Measurements from ENCODE around the gene EFCAB8.
"Not testable (repeated sequence)": the region's sequence is repeated elsewhere in the genome, so short reads cannot be mapped to it uniquely, and the experiment has no call there.

The EFCAB8 gene

GRCh38 chr20:32957459-32957858 lies 98.7 kb downstream of the EFCAB8 start:
- DNase-seq (ENCODE audit: low spot score) = no peak

- DNase-seq (ENCODE audit: low spot score) = no peak
These were observed 99.9 kb downstream of the EFCAB8 start for GRCh38 chr20:32958574-32958973.

- DNase-seq (ENCODE audit: low spot score) = no peak
These were observed 100.9 kb downstream of the EFCAB8 start for GRCh38 chr20:32959351-32960221.

DNA sequence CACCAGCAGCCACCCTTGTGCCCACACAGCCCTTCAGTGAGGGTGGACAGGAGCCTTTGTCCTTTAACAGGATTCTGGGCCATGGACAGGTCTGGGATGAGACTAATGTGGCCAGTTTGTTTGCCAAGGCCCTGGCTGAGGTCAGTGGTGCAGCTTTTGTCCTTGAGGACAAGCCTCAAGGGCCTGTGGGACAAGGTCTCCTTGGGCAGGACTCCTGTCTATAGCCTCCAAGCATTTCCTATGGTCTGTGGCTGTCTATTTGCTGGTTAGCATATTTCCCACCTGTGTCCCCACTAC lies 101.4 kb downstream of the EFCAB8 start:
- no peak for DNase-seq (ENCODE audit: low spot score)

DNA sequence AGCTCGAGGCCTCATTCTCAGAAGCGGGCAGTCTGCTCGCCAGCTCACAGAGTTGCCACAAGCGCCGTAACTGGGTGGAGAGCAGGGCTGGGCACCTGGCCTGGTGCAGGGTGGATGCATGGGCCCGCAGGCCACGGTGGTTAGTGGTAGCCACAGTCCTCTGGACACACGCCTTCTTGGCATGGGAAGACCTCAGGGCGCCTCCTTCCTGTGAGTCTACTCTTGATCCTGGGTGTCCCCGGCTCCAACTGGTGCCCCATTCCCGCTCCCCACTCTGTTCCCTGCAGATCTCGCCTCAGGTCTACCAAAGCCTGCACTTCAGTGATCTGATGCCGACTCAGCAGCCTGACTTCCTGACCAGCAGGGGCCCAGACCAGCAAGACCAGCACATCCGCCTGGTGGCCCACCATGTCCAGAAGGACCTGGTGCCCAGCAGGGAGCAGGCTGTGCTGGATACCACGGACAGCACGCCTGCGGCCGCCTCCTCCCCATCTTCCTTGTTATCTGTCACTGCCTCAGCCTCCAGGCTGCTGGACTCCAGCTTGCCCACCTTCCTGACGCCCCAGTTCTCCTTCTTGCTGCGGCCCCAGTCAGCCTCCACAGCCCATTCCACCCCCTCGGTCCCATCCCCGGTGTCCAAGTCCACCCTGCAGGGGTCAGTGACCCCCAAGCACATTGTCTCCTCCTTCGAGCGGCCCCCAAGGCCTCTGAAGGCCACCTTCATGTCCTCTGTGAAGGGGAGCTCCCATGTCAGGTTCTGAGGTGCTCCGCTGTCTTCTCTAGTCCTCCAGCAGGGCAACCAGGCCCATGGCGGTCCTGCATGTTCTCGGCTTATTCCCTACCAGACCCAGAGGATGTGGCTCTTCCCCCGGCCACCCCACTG lies 102.4 kb downstream of the EFCAB8 start:
- DNase-seq (ENCODE audit: low spot score) = no peak

GRCh38 chr20:32962053-32962452 lies 103.3 kb downstream of the EFCAB8 start:
- DNase-seq (ENCODE audit: low spot score) = no peak

DNA sequence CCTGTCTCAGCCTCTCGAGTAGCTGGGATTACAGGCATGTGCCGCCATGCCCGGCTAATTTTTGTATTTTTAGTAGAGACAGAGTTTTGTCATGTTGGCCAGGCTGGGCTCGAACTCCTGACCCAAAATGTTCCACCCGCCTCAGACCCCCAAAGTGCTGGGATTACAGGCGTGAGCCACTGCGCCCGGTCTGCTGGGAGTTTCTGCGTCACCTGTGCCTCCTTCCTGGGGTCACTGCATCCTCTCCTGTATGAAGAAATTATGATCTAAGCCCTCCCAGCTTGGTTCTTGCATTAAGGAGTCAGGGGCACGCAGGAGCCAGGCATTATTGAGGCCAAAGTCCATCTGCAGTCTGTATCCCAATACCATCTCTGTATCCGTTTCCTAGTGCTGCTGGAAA lies 103.9 kb downstream of the EFCAB8 start:
- DNase-seq (ENCODE audit: low spot score) = not testable (repeated sequence)

GRCh38 chr20:32963176-32963575 lies 104.5 kb downstream of the EFCAB8 start:
- DNase-seq (ENCODE audit: low spot score) = no peak

GRCh38 chr20:32964575-32964974 lies 105.9 kb downstream of the EFCAB8 start:
- DNase-seq (ENCODE audit: low spot score) = no peak

- DNase-seq (ENCODE audit: low spot score) = no peak
These were observed 106.4 kb downstream of the EFCAB8 start for GRCh38 chr20:32965115-32965514.

DNA sequence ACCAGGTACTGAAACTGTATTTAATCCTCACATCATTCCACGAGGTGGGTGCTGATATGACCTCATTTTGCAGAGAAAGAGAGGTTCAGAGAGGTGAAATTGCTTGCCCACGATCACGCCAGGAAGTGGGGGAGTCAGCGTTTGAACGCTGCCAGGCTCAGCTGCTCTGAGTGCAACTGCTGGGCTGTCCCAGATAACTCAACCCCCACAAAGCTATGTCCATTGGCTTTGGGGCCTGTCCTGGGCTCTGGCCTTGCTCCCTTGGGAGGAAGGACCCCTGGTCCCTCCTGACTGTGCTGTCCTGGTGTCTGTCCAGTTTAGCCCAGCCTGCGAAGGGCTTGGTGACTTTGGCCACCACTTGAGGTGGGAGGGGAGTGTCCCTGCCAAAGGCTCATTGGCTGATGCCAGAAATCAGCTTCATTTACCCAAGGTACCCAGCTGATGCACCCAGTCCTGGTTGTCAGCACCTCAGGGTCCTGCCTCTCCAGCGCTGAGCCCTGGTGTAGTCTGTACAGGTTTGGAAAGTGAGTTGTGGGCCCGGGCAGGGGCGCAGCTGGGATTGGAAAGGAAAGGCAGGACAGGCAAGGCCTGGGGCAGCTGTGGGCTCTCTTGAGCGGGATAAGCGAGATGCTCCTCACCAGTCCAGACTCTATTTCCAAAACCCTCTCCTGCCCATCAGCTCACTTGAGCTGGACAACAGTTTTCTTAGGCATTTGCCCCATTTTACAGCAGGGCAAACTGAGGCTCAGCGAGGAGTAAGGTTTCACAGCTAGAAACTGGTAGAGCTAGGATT lies 107.1 kb downstream of the EFCAB8 start:
- no peak for DNase-seq (ENCODE audit: low spot score)

DNA sequence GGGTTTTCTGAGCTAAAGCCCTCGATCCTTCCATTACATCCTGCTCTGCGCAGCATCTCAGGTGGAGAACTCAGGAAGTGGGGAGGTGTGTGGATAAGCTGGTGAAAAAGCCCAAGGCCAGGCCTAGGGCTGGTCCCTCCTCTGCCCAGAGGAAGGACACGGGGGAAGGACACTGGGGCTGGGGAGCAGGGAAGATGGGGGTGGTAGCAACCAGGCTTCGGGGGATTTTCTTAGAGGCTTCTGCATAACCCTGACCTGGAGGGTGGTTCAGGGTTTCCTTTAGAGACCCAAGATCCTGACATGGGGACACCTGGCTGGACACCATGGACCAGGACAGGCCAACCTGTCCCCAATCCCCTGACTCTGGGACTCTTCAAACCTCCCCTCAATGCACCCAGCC lies 107.7 kb downstream of the EFCAB8 start:
- DNase-seq (ENCODE audit: low spot score) = no peak

DNA sequence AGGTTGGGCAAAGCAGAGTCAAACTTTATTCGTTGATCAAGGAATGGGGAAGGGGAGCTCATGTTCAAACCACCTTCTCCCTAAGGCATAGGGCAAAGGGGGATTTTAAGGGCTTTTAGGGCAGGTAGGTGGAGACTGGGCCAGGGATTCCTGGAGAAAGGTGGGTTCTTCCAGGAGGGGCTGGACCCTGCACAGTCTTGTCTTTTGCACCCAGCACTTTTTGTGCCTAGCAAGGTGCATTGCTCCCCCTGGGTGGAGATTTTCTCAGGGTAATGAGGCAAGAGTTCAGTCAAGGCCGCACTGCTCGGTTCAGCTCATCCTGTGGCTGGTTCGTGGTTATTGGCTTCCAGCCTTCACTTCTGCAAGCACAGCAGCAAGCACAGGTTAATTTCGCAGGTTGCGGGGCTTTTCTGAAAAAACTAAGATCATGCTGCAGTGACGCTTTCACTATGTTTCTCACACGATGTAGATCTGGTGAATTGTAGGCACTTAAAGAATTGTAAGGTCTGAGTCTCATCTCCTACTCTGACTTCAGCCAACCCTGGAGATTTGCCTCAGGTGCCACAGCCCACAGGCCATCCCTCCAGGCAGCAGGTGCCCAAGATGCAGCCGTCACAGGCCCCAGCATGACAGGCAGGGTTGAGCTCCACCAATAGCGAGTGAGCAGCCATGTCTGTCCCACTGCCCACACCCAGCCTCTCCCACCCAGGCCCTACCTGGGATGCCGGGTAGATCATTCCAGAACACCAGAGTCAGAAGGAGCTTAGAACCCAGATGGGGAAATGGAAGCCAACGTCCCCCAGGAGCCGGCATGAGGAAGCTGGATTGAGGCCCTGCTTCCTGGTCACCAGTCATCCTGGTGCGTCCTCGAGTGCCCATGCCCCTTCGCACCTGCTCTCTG lies 108.4 kb downstream of the EFCAB8 start:
- DNase-seq (ENCODE audit: low spot score) = no peak

GRCh38 chr20:32967961-32968457 lies 109.3 kb downstream of the EFCAB8 start:
- DNase-seq (ENCODE audit: low spot score) = no peak

GRCh38 chr20:32968478-32969241 lies 109.9 kb downstream of the EFCAB8 start:
- no peak for DNase-seq (ENCODE audit: low spot score)

DNA sequence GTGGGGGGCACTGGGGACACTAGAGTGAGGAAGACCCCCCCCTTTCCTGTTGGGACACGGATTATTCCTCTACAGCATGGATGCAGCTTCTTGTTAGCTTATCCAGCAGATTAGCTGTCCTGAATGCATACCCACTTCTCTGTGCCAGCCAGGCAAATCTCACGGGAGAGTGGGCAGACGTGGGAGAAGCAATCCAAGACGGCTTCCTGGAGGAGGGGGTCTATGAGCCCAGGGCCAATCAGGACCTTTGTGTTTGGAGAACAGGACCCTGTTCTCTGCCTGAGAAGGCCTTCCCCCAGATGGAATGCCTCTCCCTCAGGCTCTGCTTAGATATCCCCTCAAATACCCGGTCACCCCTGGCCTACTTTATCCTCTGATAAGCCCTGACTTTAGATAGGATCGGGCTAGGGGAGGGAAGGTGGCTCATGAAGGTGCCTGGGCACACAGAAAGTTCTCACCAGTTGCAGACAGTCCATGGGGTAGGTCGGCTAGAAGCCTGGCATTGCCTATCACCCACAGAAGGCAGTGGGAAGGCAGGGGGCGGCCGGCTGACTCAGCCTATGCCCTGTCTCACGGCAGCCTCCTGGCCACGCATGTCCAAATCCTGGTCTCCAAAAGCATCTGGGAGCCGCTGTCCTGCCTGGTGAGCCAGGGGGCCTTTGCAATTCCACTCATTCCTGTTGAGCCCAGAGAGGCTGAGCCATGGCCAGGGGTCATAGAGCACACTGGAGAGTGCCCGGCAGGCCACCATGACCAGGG lies 110.8 kb downstream of the EFCAB8 start:
- no peak for DNase-seq (ENCODE audit: low spot score)

DNA sequence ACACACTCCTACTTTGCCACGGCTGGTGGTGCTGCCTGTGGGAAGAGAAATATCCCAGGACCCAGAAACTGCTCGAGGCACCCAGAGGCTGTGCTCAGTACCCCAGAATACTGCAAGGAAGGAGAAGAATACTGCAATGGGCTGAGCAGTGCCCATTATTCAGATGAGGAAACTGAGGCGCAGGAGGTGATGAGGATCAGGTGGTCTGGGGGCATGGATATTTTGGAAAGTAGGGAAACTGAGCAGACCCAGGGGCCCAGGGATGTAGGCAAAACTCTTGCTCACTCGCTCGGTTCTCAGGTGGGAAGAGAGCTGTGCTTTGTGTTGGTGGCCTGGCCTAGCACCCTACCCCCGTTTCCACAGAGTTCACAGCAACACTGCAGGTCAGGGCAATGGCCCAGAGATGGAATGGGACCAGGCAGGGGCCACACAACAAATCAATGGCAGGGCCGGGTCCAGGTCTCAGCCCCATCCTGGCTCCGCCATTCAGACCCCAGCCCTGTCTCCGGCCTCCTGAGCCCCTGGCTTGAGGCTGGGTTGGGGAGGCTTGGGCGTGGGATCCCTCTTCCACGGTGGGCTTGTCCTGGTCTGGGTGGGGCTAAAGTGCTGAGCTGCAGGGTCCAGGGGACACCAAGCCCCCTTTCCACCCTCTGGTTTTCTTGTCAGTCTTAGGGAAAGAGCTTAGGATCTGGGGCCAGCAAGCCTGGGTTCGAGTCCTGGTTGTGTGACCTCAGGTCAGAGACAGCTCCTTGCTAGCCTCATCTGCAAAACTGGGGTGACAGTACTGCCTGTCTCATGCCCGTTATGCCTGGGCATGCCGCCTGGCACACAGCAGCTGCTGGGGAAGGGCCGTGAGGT lies 111.6 kb downstream of the EFCAB8 start:
- DNase-seq (ENCODE audit: low spot score) = no peak

- DNase-seq (ENCODE audit: low spot score) = no peak
These were observed 112.2 kb downstream of the EFCAB8 start for GRCh38 chr20:32970973-32971300.

GRCh38 chr20:32971703-32972161 lies 113.0 kb downstream of the EFCAB8 start:
- DNase-seq (ENCODE audit: low spot score) = peak; percentile 39
